Stomach (tissue), 4 donors: ENCODE results near the gene FGF18.

Experiments used
- CTCF ChIP-seq, 7 experiments: fragments of 450-650 bp in 4 of 7; fragments of 200-600 bp in 3 of 7; sonication (generic) in 3 of 7; IDR thresholded peaks; one replicate each; pipeline ENCODE4 v1.5.1; 2016 to 2019; ENCODE audit warnings: antibody characterized with exemption in 7 of 7, control low read depth in 2 of 7, mild to moderate bottlenecking in 1 of 7
- POLR2A ChIP-seq, 4 donors: fragments of 450-650 bp; IDR thresholded peaks; one replicate each; pipeline ENCODE4 v1.6.1; 2016; ENCODE audit warnings: antibody characterized with exemption in 4 of 4, control low read depth in 2 of 4, mild to moderate bottlenecking in 1 of 4, moderate library complexity in 1 of 4

- no peak for TF ChIP-seq CTCF (IDR thresholded peaks at IDR 0.05)
- TF ChIP-seq POLR2A (IDR thresholded peaks at IDR 0.05), result no peak
These were observed 6.8 kb downstream of the FGF18 start for GRCh38 chr5:171426266-171426665.
